ENCODE results near the gene PARD3B. TPM values are rescaled to one million over a fixed set of nuclear protein-coding genes. Genes with fewer than 3 reads are reported as not detected.

Gene PARD3B
- total and polyA plus RNA-seq, 2 experiments from 2014 or later: 3.5 to 4.4 TPM

- no peak for TF ChIP-seq ZNF331 (CRISPR knock-in tag; IDR thresholded peaks at IDR 0.05; ENCODE audit: low read depth)
- TF ChIP-seq POLR2AphosphoS5 (IDR thresholded peaks at IDR 0.05; ENCODE audit: low read depth): no peak
- TF ChIP-seq NANOG (IDR thresholded peaks at IDR 0.05; ENCODE audit: borderline replicate concordance): no peak
- TF ChIP-seq ETS1 (IDR thresholded peaks at IDR 0.05): no peak
- no peak for TF ChIP-seq ZNF114 (CRISPR knock-in tag; IDR thresholded peaks at IDR 0.05)
- no peak for TF ChIP-seq REST (IDR thresholded peaks at IDR 0.05; ENCODE audit: unreplicated experiment)
- TF ChIP-seq STAT1 (IDR thresholded peaks at IDR 0.05; ENCODE audit: unreplicated experiment): no peak
- TF ChIP-seq EZH2phosphoT487 (IDR thresholded peaks at IDR 0.05; ENCODE audit: unreplicated experiment): no peak
- Histone ChIP-seq H3F3A (replicated peaks; ENCODE audit: low read depth) (no peaks in the 10 kb centered on the region), H3K79me2 (replicated peaks; ENCODE audit: insufficient read depth) (no peaks in the 10 kb centered on the region), H3K27me3 (ENCODE audit: insufficient read depth) (no peaks in the 10 kb centered on the region), H2AFZ (no peak overlapping the region), H3K4me2 (no peak overlapping the region), H4K20me1 (replicated peaks; ENCODE audit: insufficient read depth) (no peaks in the 10 kb centered on the region), H3K27ac (ENCODE audit: low read depth) (no peak overlapping the region), H3K4me1 (ENCODE audit: insufficient read depth) (no peaks in the 10 kb centered on the region), H3K4me3 (no peak overlapping the region), H3K9me2 (ENCODE audit: insufficient read depth) (0 out of 2 replicates have a peak, but pooled peaks cover 3% of the 10 kb centered on the region), H3K36me3 (ENCODE audit: insufficient read depth) (no peaks in the 10 kb centered on the region)
- ATAC-seq (no peak), DNase-seq (ENCODE audit: low spot score) (no peak)
- Mint-ChIP-seq H3K4me1 (no peaks in the 10 kb centered on the region), H3K27me3 (ENCODE audit: insufficient read depth, low read depth, poor library complexity) (no peaks in the 10 kb centered on the region), H3K4me3 (no peak overlapping the region), H3K9me3 (no peaks in the 10 kb centered on the region), H3K36me3 (ENCODE audit: low read depth) (no peaks in the 10 kb centered on the region; the same call in 2 of the 3 replicates), H3K27ac (no peak overlapping the region)
Observed at GRCh38 chr2:204638471-204639194, 93.4 kb downstream of the PARD3B start.

GRCh38 chr2:204643326-204643725, 98.1 kb downstream of the PARD3B start:
- Histone ChIP-seq H3K4me2 (no peak overlapping the region), H3K4me3 (no peak overlapping the region), H3K9me2 (ENCODE audit: insufficient read depth) (no peaks in the 10 kb centered on the region), H4K20me1 (replicated peaks; ENCODE audit: insufficient read depth) (no peaks in the 10 kb centered on the region), H3K36me3 (ENCODE audit: insufficient read depth) (no peaks in the 10 kb centered on the region), H3F3A (replicated peaks; ENCODE audit: low read depth) (no peaks in the 10 kb centered on the region), H3K79me2 (replicated peaks; ENCODE audit: insufficient read depth) (no peaks in the 10 kb centered on the region), H3K27me3 (ENCODE audit: insufficient read depth) (no peaks in the 10 kb centered on the region), H3K4me1 (ENCODE audit: insufficient read depth) (no peaks in the 10 kb centered on the region), H3K27ac (ENCODE audit: low read depth) (no peak overlapping the region), H2AFZ (no peak overlapping the region)
- no peaks in the 10 kb centered on the region for H3K27me3 Mint-ChIP-seq (ENCODE audit: insufficient read depth, low read depth, poor library complexity)
- no peaks in the 10 kb centered on the region; the same call in 2 of the 3 replicates for H3K36me3 Mint-ChIP-seq (ENCODE audit: low read depth)
- H3K9me3 Mint-ChIP-seq: no peaks in the 10 kb centered on the region
- H3K4me3 Mint-ChIP-seq: no peak overlapping the region
- DNase-seq (ENCODE audit: low spot score): no peak
- H3K4me1 Mint-ChIP-seq: no peaks in the 10 kb centered on the region
- ATAC-seq: no peak
- H3K27ac Mint-ChIP-seq: no peak overlapping the region
- no peak for TF ChIP-seq ZNF331 (CRISPR knock-in tag; IDR thresholded peaks at IDR 0.05; ENCODE audit: low read depth)
- no peak for TF ChIP-seq REST (IDR thresholded peaks at IDR 0.05; ENCODE audit: unreplicated experiment)
- no peak for TF ChIP-seq ETS1 (IDR thresholded peaks at IDR 0.05)
- no peak for TF ChIP-seq JUNB (IDR thresholded peaks at IDR 0.05; ENCODE audit: unreplicated experiment)
